GM18873 (cell line): ENCODE results near the gene LGALS12.

Experiments
- ATAC-seq: cut with Tn5 transposase; IDR thresholded peaks from one replicate; pipeline ENCODE4 v1.9.1; 2021; ENCODE audit warnings: mild to moderate bottlenecking, moderate library complexity, moderate number of reproducible peaks; ENCODE audit not compliant: unreplicated experiment, low FRiP score

LGALS12 gene, protein sequence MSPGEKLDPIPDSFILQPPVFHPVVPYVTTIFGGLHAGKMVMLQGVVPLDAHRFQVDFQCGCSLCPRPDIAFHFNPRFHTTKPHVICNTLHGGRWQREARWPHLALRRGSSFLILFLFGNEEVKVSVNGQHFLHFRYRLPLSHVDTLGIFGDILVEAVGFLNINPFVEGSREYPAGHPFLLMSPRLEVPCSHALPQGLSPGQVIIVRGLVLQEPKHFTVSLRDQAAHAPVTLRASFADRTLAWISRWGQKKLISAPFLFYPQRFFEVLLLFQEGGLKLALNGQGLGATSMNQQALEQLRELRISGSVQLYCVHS

GRCh38 chr11:63505857-63506528, at the start of gene LGALS12:
LGALS12 (plus strand) TSS chr11:63506084; CDS start chr11:63506459, 375 bp downstream.
- no peak for ATAC-seq

DNA sequence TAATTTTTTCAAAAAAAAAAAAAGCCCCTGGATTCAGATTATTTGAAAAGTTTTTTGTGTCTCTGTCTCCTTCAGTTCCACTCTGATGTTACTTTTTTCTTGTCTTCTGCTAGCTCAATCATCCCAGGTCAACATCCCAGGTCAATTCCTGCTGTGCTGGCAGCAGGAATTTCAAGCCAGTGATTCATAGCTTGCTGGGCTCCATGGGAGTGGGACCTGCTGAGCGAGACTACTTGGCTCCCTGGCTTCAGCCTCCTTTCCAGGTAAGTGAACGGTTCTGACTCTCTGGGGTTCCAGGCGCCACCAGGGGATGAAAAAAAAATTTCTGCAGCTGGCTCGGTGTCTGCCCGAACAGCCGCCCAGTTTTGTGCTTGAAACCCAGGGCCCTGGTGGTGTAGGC, 46.3 kb upstream of the LGALS12 start:
- no peak for ATAC-seq

GRCh38 chr11:63462137-63462536, 43.7 kb upstream of the LGALS12 start:
- ATAC-seq = no peak

DNA sequence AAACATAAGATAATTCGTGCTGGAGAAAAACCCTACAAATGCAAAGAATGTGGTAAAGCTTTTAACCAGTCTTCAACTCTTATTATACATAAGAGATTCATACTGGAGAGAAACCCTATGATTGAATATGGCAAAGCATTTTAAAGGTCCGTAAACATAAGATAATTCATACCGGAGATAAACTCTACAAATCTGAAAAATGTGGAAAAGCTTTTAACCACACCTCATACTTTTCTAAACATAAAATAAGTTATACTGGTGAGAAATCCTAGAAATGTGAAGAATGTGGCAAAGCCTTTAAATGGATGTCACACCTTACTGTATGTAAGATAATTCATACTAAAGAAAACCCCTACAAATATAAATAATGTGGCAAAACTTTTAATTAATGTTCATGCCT, 35.6 kb upstream of the LGALS12 start:
- ATAC-seq = no peak

DNA sequence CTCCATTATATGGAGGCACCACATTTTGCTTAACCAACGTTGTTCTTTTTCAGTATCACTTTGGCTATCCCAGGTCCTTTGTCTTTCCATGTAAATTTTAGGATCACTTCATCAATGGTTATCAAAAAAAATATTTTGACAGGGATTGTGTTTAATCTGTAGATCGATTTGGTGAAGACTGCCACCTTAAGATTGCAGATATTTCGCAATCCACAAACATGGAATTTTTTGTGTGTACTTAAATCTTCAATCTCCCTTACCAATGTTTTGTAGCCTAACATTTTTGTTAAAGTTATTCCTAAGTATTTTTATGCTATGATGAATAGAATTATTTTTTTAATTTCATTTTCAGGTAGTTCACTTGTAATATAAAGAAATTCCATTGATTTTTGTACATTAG, 33.5 kb upstream of the LGALS12 start:
- ATAC-seq = no peak

DNA sequence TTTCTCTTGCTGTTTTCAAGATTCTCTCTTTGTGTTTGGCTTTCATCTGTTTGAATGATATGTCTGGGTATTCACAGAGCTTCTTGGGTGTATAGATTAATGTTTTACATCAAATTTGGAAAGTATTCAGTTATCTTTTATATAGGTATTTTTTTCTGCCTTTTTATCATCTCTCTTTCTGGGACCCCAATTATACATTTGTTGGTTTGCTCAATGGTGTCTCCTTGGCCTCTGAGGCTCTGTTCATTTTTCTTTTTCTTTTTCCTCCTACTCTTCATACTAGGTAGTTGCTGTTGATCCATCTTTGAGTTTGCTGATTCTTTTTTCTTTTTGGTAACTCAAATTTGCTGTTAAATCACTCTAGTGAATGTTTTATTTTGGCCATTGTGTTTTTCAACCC, 29.3 kb upstream of the LGALS12 start:
- no peak for ATAC-seq

DNA sequence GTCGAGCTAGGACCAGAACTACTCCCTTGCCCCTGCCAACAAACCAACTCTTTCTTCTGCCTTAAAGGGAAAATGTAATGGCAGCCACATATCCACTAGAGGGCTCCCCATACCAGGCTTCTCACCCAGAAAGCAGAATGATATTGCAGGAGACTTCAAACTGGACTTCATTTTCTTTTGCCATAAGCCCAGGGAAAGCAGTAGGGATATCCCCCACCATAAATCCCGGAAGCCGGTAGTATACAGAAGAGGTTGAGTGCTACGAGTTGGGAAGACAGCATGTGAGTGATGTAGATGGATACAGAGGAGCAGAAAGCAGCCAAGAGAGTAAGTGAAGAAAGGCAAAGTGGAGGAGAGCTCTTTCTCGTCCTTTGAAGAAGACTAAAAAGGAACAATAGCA, 27.0 kb upstream of the LGALS12 start:
- no peak for ATAC-seq

DNA sequence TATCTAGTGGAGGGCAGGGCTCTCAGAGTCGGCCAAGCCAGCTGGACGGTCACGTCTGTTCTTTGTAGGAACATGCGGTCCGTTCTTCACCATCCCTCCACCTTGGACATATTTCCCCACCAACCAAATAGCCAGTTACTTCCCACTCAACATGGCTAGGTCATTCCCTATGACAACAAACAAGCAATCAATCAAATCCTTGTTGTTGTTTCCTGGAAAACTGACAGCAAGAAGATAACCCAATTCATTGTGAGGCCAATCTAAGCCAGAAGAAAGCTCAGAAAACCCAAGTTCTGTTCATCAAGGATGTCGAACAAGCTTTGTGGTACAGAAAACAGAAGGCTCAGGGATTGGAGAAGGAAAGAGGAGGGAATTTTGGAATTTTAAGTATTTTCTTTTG, 25.8 kb upstream of the LGALS12 start:
- ATAC-seq = no peak

DNA sequence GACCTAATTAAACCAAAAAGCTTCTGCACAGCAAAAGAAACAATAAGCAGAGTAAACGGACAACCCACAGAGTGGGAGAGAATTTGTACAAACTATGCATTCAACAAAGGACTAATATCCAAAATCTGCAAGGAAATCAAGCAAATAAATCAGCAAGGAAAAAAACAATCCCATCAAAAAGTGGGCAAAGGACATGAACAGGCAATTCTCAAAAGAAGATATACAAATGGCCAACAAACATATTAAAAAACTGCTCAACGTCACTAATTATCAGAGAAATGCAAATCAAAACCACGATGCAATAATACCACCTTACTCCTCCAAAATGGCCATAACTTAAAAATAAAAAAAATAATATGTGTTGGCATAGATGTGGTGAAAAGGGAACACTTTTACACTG, 20.1 kb upstream of the LGALS12 start:
- no peak for ATAC-seq

GRCh38 chr11:63488789-63489188, 17.1 kb upstream of the LGALS12 start:
- ATAC-seq = no peak

DNA sequence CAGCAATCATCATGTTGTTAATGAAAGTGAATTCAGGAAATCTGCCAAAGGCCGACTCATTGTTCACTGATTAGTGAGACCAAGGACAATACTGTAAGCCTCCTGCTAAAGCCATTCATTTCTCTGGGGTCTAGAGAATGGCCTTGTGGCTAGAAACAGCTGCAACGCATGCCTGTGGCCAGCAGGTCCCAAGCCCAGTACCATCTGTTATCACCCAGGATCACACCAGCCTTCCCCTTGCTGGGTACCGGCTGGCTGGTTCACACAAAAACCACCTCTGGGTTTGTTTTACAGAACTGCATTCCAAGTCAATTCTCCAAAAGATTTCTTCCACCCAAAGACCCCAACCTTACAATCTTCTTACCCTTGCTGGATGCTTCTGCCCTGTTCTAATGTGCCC, 16.0 kb upstream of the LGALS12 start:
- ATAC-seq = no peak

DNA sequence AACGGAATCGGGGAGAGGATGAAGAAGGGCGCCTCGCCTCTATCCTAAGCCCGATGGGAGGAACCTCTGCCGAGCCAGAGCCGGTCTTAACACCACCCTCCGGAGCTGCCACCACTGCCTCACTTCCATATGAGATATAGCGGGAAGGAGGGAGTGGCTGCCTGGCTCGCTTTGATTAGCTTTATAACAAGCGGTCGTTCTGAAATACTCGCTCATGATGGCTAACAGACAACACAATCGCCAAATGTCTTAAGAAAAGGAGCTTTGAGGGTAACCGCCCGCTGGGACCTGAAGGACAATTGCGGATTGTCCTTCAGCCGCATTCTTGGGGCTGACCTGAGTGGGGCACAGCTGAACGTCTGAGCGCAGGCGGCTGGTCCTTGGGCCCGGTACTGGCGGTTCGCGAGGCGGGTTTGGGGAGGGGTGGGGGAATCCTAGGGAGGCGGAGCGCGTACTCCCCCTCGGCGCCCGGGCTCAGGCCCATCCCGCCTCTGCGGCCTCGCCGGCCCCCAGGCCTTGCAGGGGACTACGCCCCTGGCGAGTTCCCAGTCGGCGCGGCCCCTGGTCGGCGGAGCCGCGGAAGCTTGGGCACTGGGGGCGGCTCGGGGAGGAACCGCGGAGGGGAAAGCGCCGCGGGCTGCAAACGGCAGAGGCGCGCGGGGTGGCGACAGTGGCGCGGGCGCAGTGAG, 15.2 kb upstream of the LGALS12 start, which contains the start of gene PLAAT5:
TSS of gene PLAAT5 (minus strand) at position 617 of the 689 bp plus-strand sequence. CDS start at position 484, 133 bp downstream.
- ATAC-seq = no peak

GRCh38 chr11:63491240-63491587, 14.7 kb upstream of the LGALS12 start:
- no peak for ATAC-seq

DNA sequence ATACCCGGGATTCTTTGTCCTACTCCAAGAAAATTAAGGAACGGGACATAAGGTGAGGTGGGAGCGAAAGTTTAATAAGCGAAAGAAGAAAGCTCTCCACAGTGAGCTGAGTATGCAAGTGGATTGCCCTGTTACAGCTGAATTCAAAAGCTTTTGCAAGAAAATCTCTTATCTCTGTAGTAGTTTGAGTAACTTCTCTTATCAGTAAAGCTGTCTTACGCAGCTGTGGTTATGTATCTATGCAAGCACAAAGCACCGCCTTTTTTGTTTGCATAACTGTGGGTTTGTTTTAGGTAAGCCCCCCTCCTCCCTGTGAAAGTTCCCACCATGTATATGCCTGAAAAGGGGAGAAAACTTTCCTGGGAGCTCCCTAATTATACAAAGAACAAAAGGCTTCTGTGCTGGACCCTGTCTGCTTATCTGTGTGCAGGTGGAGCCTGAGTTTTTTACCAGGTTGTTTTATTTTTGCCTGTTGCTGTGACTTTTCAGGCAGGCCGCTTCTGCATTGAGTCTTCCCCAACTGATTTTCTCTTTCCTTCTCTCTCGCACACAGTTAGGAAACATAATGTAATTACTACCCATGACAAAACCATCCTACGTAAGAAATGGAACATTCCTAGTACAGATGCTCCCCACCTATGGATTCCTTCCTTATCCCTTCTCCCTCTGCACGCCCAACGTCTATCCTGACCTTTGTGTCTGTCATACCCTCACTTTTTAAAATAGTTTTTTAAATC, 14.1 kb upstream of the LGALS12 start:
- ATAC-seq = no peak

- no peak for ATAC-seq
Observed at GRCh38 chr11:63492441-63492840, 13.4 kb upstream of the LGALS12 start.

DNA sequence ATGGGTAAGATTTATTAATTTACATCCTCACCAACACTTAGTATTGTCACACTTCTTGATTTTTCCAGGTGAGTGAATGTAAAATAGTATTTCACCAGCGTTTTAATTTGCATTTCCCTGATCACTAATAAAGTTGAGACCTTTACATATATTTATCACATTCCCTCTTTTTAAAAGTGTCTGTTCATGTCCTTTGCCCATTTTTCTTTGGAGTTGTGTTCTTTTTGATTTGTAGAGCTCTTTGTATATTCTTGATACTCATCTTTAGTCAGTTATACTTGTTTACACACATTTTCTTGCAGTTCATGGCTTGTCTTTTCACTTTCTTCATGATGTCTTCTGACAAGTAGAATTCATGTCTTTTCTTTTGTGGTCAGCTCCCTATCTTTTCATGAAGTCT, 12.8 kb upstream of the LGALS12 start:
- no peak for ATAC-seq

DNA sequence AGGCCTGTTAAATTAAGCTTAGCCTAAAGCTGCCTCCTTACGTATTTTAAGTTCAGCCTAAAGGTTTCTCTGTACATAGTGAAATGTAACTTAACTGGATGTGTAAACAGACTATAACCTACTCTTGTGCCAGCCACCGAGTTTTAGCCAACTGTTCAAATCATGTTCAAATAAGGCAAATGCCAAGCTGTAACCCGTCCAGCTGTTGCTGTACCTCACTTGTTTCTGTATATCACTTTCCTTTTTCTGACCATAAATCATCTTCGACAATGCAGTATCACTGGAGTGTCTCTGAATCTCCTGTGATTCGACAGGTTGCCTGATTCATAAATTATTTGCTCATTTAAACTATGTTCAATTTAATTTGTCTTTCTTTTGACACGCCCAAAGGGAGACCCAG, 10.9 kb upstream of the LGALS12 start:
- ATAC-seq = no peak

DNA sequence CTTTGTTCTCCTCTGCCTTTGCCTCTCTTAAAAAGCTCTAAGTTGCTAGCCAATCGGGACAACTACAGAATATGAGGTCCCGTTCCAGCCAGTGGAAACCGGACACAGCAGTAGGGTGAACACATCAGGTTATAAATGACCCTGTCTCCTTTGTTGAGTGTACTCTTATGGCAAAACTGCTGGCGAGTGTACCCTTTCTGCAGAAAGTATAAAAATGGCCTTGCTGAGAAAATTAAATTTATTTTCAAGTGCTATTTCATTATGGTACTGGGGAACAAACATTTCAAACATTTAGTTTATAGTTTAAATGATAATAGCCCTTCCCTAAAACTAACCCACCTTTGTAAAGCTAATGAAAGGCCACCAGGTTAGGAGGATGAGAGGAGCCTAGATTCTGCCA, 6.0 kb upstream of the LGALS12 start:
- no peak for ATAC-seq

DNA sequence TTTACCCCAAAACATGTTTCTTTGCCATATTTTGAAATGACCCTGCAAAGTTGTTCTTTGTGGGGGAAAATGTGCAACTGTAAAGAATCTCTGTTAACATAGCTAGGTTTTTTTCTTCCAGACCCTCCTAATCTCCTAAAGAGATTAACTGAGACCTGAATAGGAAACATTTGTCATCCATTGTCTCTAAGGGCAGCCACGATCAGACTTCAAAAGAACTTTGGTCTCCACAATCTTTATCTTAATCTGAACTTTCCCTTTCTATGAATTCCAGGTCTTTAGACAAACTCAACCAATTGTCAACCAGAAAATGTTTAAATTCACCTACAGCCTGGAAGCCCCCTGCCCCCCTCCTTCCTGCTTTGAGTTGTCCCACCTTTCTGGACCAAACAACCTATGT, 4.6 kb upstream of the LGALS12 start:
- ATAC-seq = no peak

DNA sequence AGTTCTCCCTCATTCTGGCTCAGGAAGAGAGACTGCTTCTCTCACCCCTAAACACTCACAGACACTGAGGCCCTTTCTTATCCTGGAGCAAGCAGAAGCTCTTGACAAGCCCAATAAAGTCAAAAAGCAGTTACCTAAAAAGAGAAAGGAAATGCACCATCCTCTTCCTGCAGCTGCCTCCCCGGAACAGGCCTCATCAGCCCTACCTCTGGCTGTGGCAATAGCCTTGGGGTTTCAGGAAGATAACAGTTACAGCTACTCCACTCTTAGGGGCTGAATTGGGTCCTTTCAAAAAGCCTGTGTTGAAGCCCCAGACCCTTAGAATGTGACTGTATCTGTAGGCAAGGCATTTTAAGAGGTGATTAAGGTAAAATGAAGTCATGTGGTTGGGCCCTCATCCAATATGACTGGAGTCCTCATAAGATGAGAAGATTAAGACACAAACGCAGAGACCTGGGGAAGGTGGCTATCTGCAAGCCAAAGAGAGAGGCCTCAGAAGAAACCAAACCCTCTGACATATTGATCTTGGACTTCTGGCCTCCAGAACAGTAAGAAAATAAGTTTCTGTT, 3.5 kb upstream of the LGALS12 start:
- no peak for ATAC-seq

GRCh38 chr11:63503492-63503891, 2.4 kb upstream of the LGALS12 start:
- no peak for ATAC-seq
